HepG2 (cell line): ENCODE measurements around the gene NUP85. TPM values are rescaled to one million over a fixed set of nuclear protein-coding genes. Genes with fewer than 3 reads are reported as not detected.

ENCODE experiments used
- CC2D1A ChIP-seq: sonication (generic); formaldehyde crosslinking; IDR thresholded peaks from 2 replicates; pipeline ENCODE4 v1.8.1; 2023; ENCODE audit warnings: mild to moderate bottlenecking, missing genetic modification reagents
- CENPT ChIP-seq: sonication (generic); formaldehyde crosslinking; IDR thresholded peaks from 2 replicates; pipeline ENCODE4 v1.8.0; 2022; ENCODE audit warnings: low read depth, mild to moderate bottlenecking, moderate library complexity, missing genetic modification reagents
- EEA1 ChIP-seq: sonication (generic); formaldehyde crosslinking; IDR thresholded peaks from 2 replicates; pipeline ENCODE4 v1.5.1; 2020; ENCODE audit warnings: mild to moderate bottlenecking, missing genetic modification reagents, borderline replicate concordance
- HIVEP1 ChIP-seq: sonication (generic); formaldehyde crosslinking; IDR thresholded peaks from 2 replicates; pipeline ENCODE4 v1.4.0; 2020; ENCODE audit warnings: mild to moderate bottlenecking, missing genetic modification reagents
- KDM4B ChIP-seq: sonication (generic); formaldehyde crosslinking; IDR thresholded peaks from 2 replicates; pipeline ENCODE4 v1.4.0; 2020; ENCODE audit warnings: missing genetic modification reagents
- MYC ChIP-seq: sonication (generic); formaldehyde crosslinking; IDR thresholded peaks from 2 replicates; pipeline ENCODE4 v1.9.0; 2021; ENCODE audit warnings: missing genetic modification reagents, borderline replicate concordance
- NBN ChIP-seq: fragments of 450-650 bp; conservative IDR thresholded peaks from 2 replicates; pipeline ENCODE4 v1.6.1; 2017
- PHF5A ChIP-seq: IDR thresholded peaks from one replicate; pipeline ENCODE4 v1.6.1; 2018; ENCODE audit warnings: low read depth, missing genetic modification reagents; ENCODE audit not compliant: unreplicated experiment
- REPIN1 ChIP-seq: sonication (generic); formaldehyde crosslinking; IDR thresholded peaks from 2 replicates; pipeline ENCODE4 v1.8.0; 2022; ENCODE audit warnings: missing genetic modification reagents, low read depth, mild to moderate bottlenecking, borderline replicate concordance
- RXRB ChIP-seq: IDR thresholded peaks from 2 replicates; pipeline ENCODE4 v1.6.1; 2016; ENCODE audit warnings: borderline replicate concordance, missing genetic modification reagents, missing compliant biosample characterization
- SP5 ChIP-seq: IDR thresholded peaks from 2 replicates; pipeline ENCODE4 v1.6.1; 2016; ENCODE audit warnings: low read depth, borderline replicate concordance
- SRF ChIP-seq: IDR thresholded peaks from 2 replicates; pipeline ENCODE4 v1.6.1; 2011; ENCODE audit warnings: mild to moderate bottlenecking, low read depth, low read length, moderate library complexity
- ZNF547 ChIP-seq: sonication (generic); formaldehyde crosslinking; IDR thresholded peaks from 2 replicates; pipeline ENCODE4 v1.5.1; 2020; ENCODE audit warnings: mild to moderate bottlenecking, missing genetic modification reagents
- ZNF629 ChIP-seq: sonication (generic); formaldehyde crosslinking; conservative IDR thresholded peaks from 2 replicates; pipeline ENCODE4 v1.5.0; 2020; ENCODE audit warnings: missing genetic modification reagents
- ZNF652 ChIP-seq: IDR thresholded peaks from 2 replicates; pipeline ENCODE4 v1.6.1; 2016; ENCODE audit warnings: low read depth, borderline replicate concordance
- ZSCAN29 ChIP-seq: sonication (generic); formaldehyde crosslinking; conservative IDR thresholded peaks from 2 replicates; pipeline ENCODE4 v1.4.0; 2020; ENCODE audit warnings: mild to moderate bottlenecking, missing genetic modification reagents
- polyA plus RNA-seq, 8 experiments: library from polyadenylated mRNA; depleted of rRNA in 3 of 8; stranded (reverse) in 7 of 8; unstranded in 1 of 8; fragments of >200 nt; fragmentation: Illumina TruSeq in 4 of 8; extraction: Trizol in 4 of 8; gene quantifications; 2 replicates each; pipeline versions ENCODE4 v1.2.1 to v1.2.3, GENCODE V29; 2011 to 2016; ENCODE audit warnings: low read depth in 4 of 8, missing spikeins in 1 of 8, mixed read lengths in 1 of 8; ENCODE audit not compliant: insufficient read depth in 1 of 8
- total RNA-seq, 5 experiments: library from RNA; depleted of rRNA; stranded (reverse); fragments of >200 nt; fragmentation: Illumina TruSeq; extraction: Trizol; gene quantifications; 2 replicates each; pipeline ENCODE4 v1.2.3, GENCODE V29; 2016; ENCODE audit warnings: low read depth in 1 of 5
- TF ChIP-seq, protein P1 (sequence below): sonication (generic); formaldehyde crosslinking; IDR thresholded peaks from 2 replicates; pipeline ENCODE4 v1.5.0; 2020; ENCODE audit warnings: missing genetic modification reagents
- TF ChIP-seq, protein P2 (sequence below): sonication (generic); formaldehyde crosslinking; IDR thresholded peaks from 2 replicates; pipeline ENCODE4 v1.4.0; 2020; ENCODE audit warnings: missing genetic modification reagents, borderline replicate concordance
- TF ChIP-seq, protein P3 (sequence below): sonication (generic); formaldehyde crosslinking; IDR thresholded peaks from 2 replicates; pipeline ENCODE4 v1.5.0; 2020; ENCODE audit warnings: missing genetic modification reagents
- TF ChIP-seq, protein P4 (sequence below): sonication (generic); formaldehyde crosslinking; IDR thresholded peaks from 2 replicates; pipeline ENCODE4 v1.5.0; 2020; ENCODE audit warnings: mild to moderate bottlenecking, missing genetic modification reagents

NUP85 gene
- total and polyA plus RNA-seq, 2 of the 13 experiments (the other 11 are each of a cell fraction or from before 2014, with no cell fraction given) = 89.1 to 124 TPM

DNA sequence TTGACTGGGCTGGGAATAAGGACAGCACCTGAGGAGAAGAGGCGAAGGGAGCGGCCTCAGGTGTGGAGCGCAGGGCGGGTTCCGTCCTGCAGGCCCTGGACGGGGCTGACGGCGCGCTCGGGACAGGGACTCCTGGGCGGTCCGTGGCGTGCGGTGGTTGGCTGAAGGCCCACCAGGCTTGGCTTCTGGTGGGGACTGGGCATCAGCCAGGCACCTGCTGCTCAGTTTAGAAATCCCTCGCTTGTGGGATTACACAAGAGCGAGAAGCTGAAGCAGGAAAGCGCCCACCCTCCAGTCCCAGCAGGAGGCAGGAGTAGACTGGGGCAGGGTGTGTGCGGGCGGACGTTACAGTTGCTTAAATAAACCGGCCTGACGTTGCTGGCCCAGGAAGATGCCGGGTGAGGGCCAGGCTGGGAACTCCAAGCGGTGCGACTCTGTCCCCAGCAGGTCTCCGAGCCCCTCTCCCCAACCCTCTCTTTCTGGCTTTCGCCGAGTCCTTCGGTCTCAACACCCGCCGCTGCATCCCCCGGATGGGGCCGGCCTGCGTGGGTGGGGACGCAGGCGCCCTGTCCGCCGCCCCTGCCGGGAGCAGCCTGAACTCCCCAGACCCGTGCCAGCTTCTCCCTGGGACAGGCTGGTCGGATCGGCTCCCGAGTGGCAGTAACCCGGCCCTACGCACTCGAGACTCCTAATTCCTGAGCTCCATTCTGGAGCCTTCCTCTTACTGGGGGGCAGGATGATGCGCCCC is 64.9 kb downstream of the NUP85 start (continued):
- TF ChIP-seq HIVEP1 (CRISPR knock-in tag) = peak; percentile 17; the same call in 1 of the 2 replicates
- 0 out of 2 replicates have a peak, but pooled peaks have one; percentile 48 for TF ChIP-seq ZSCAN29 (CRISPR knock-in tag)
- TF ChIP-seq, protein P1, sequence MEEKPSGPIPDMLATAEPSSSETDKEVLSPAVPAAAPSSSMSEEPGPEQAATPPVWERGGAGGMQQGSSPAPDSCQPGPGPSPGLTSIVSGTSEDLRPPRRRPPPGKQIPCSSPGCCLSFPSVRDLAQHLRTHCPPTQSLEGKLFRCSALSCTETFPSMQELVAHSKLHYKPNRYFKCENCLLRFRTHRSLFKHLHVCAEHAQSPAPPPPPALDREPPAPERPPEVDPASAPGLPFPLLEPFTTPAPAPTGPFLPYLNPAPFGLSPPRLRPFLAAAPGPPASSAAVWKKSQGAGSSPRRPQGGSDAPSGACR (CRISPR knock-in tag) = peak; percentile 73; the same call in 1 of the 2 replicates
- TF ChIP-seq EEA1 (CRISPR knock-in tag) = peak; percentile 54; the same call in 1 of the 2 replicates
- no peak for TF ChIP-seq ZNF629
- TF ChIP-seq ZNF547 (CRISPR knock-in tag) = no peak; the same call in 1 of the 2 replicates
- TF ChIP-seq, protein P2, sequence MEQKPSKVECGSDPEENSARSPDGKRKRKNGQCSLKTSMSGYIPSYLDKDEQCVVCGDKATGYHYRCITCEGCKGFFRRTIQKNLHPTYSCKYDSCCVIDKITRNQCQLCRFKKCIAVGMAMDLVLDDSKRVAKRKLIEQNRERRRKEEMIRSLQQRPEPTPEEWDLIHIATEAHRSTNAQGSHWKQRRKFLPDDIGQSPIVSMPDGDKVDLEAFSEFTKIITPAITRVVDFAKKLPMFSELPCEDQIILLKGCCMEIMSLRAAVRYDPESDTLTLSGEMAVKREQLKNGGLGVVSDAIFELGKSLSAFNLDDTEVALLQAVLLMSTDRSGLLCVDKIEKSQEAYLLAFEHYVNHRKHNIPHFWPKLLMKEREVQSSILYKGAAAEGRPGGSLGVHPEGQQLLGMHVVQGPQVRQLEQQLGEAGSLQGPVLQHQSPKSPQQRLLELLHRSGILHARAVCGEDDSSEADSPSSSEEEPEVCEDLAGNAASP (CRISPR knock-in tag) = 0 out of 2 replicates have a peak, but pooled peaks have one; percentile 17
- TF ChIP-seq, protein P3, sequence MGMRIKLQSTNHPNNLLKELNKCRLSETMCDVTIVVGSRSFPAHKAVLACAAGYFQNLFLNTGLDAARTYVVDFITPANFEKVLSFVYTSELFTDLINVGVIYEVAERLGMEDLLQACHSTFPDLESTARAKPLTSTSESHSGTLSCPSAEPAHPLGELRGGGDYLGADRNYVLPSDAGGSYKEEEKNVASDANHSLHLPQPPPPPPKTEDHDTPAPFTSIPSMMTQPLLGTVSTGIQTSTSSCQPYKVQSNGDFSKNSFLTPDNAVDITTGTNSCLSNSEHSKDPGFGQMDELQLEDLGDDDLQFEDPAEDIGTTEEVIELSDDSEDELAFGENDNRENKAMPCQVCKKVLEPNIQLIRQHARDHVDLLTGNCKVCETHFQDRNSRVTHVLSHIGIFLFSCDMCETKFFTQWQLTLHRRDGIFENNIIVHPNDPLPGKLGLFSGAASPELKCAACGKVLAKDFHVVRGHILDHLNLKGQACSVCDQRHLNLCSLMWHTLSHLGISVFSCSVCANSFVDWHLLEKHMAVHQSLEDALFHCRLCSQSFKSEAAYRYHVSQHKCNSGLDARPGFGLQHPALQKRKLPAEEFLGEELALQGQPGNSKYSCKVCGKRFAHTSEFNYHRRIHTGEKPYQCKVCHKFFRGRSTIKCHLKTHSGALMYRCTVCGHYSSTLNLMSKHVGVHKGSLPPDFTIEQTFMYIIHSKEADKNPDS (CRISPR knock-in tag) = no peak
- TF ChIP-seq NBN = no peak
- TF ChIP-seq RXRB (CRISPR knock-in tag) = peak; percentile 30
- no peak for TF ChIP-seq CENPT
- TF ChIP-seq, protein P4, sequence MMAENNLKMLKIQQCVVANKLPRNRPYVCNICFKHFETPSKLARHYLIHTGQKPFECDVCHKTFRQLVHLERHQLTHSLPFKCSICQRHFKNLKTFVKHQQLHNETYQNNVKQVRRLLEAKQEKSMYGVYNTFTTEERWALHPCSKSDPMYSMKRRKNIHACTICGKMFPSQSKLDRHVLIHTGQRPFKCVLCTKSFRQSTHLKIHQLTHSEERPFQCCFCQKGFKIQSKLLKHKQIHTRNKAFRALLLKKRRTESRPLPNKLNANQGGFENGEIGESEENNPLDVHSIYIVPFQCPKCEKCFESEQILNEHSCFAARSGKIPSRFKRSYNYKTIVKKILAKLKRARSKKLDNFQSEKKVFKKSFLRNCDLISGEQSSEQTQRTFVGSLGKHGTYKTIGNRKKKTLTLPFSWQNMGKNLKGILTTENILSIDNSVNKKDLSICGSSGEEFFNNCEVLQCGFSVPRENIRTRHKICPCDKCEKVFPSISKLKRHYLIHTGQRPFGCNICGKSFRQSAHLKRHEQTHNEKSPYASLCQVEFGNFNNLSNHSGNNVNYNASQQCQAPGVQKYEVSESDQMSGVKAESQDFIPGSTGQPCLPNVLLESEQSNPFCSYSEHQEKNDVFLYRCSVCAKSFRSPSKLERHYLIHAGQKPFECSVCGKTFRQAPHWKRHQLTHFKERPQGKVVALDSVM (CRISPR knock-in tag) = no peak
- TF ChIP-seq SRF = no peak
- TF ChIP-seq PHF5A (CRISPR knock-in tag) = no peak
- TF ChIP-seq REPIN1 (CRISPR knock-in tag) = no peak
- TF ChIP-seq ZNF652 (CRISPR knock-in tag) = no peak
- no peak for TF ChIP-seq SP5 (CRISPR knock-in tag)
- TF ChIP-seq KDM4B (CRISPR knock-in tag) = 0 out of 2 replicates have a peak, but pooled peaks have one; percentile 19
- TF ChIP-seq MYC (CRISPR knock-in tag) = no peak
- TF ChIP-seq CC2D1A = peak; percentile 46; the same call in 1 of the 2 replicates
